HEK293T (cell line): ENCODE results near the gene RNU4-1.

Experiments used
- BHLHE40 ChIP-seq: fragments of 450-650 bp; IDR thresholded peaks from 2 replicates; pipeline ENCODE4 v1.6.1; 2016; ENCODE audit warnings: mild to moderate bottlenecking, moderate library complexity, borderline replicate concordance
- LEF1 ChIP-seq: fragments of 450-650 bp; IDR thresholded peaks from 2 replicates; pipeline ENCODE4 v1.6.1; 2017; ENCODE audit warnings: mild to moderate bottlenecking, borderline replicate concordance
- SP1 ChIP-seq: fragments of 450-650 bp; IDR thresholded peaks from 2 replicates; pipeline ENCODE4 v1.6.1; 2017

- TF ChIP-seq BHLHE40 (no peak), SP1 (no peak), LEF1 (no peak)
These were observed 33.4 kb downstream of the RNU4-1 start for GRCh38 chr12:120259418-120260202.
